ENCODE measurements around the gene AGO4.
"Not testable (repeated sequence)": the region's sequence is repeated elsewhere in the genome, so short reads cannot be mapped to it uniquely, and the experiment has no call there.

The AGO4 gene

GRCh38 chr1:35810096-35810881 lies 2.5 kb downstream of the AGO4 start:
- peak; percentile 15 for DNase-seq (ENCODE audit: low read depth)

GRCh38 chr1:35812754-35813153 lies 4.9 kb downstream of the AGO4 start:
- DNase-seq (ENCODE audit: low read depth) = not testable (repeated sequence)

- no peak for DNase-seq (ENCODE audit: low read depth)
Observed at GRCh38 chr1:35825255-35825654, 17.4 kb downstream of the AGO4 start.

- no peak for DNase-seq (ENCODE audit: low read depth)
Observed at GRCh38 chr1:35832276-35832905, 24.6 kb downstream of the AGO4 start.

- DNase-seq (ENCODE audit: low read depth) = no peak
Observed at GRCh38 chr1:35833395-35833794, 25.6 kb downstream of the AGO4 start.

- DNase-seq (ENCODE audit: low read depth) = no peak
Observed at GRCh38 chr1:35834218-35834617, 26.4 kb downstream of the AGO4 start.

GRCh38 chr1:35835398-35835797 lies 27.6 kb downstream of the AGO4 start:
- DNase-seq (ENCODE audit: low read depth) = no peak

- DNase-seq (ENCODE audit: low read depth) = no peak
Observed at GRCh38 chr1:35836734-35837133, 28.9 kb downstream of the AGO4 start.

GRCh38 chr1:35838693-35839245 lies 31.0 kb downstream of the AGO4 start:
- no peak for DNase-seq (ENCODE audit: low read depth)

GRCh38 chr1:35844826-35845225 lies 37.0 kb downstream of the AGO4 start:
- no peak for DNase-seq (ENCODE audit: low read depth)

- DNase-seq (ENCODE audit: low read depth) = no peak
Observed at GRCh38 chr1:35845766-35846165, 38.0 kb downstream of the AGO4 start.

- no peak for DNase-seq (ENCODE audit: low read depth)
Observed at GRCh38 chr1:35847935-35848565, 40.2 kb downstream of the AGO4 start.

GRCh38 chr1:35850051-35850450 lies 42.2 kb downstream of the AGO4 start:
- DNase-seq (ENCODE audit: low read depth) = no peak

- no peak for DNase-seq (ENCODE audit: low read depth)
Observed at GRCh38 chr1:35850716-35851115, 42.9 kb downstream of the AGO4 start.

GRCh38 chr1:35851132-35851869 lies 43.5 kb downstream of the AGO4 start:
- peak; percentile 65 for DNase-seq (ENCODE audit: low read depth)

- no peak for DNase-seq (ENCODE audit: low read depth)
Observed at GRCh38 chr1:35852241-35852640, 44.4 kb downstream of the AGO4 start.

- no peak for DNase-seq (ENCODE audit: low read depth)
Observed at GRCh38 chr1:35854989-35855700, 47.3 kb downstream of the AGO4 start.

GRCh38 chr1:35856964-35857363 lies 49.1 kb downstream of the AGO4 start:
- no peak for DNase-seq (ENCODE audit: low read depth)

- DNase-seq (ENCODE audit: low read depth) = no peak
Observed at GRCh38 chr1:35857830-35858229, 50.0 kb downstream of the AGO4 start.

- DNase-seq (ENCODE audit: low read depth) = no peak
Observed at GRCh38 chr1:35860696-35861095, 52.9 kb downstream of the AGO4 start.

GRCh38 chr1:35863136-35863535 lies 55.3 kb downstream of the AGO4 start:
- DNase-seq (ENCODE audit: low read depth) = no peak

Data from GM04503 (cell line).